GM12892 (cell line): ENCODE results near the gene IBA57.

Experiments
- POLR2A ChIP-seq: IDR thresholded peaks from 2 replicates; pipeline ENCODE4 v1.6.1; 2011; ENCODE audit warnings: low read depth, low read length, control low read depth
- POLR2AphosphoS5 ChIP-seq: IDR thresholded peaks from 2 replicates; pipeline ENCODE4 v1.6.1; 2011; ENCODE audit warnings: low read depth, low read length, control low read depth
- TAF1 ChIP-seq: IDR thresholded peaks from 2 replicates; pipeline ENCODE4 v1.6.1; 2011; ENCODE audit warnings: low read depth, mild to moderate bottlenecking, control low read depth, low read length, borderline replicate concordance

DNA sequence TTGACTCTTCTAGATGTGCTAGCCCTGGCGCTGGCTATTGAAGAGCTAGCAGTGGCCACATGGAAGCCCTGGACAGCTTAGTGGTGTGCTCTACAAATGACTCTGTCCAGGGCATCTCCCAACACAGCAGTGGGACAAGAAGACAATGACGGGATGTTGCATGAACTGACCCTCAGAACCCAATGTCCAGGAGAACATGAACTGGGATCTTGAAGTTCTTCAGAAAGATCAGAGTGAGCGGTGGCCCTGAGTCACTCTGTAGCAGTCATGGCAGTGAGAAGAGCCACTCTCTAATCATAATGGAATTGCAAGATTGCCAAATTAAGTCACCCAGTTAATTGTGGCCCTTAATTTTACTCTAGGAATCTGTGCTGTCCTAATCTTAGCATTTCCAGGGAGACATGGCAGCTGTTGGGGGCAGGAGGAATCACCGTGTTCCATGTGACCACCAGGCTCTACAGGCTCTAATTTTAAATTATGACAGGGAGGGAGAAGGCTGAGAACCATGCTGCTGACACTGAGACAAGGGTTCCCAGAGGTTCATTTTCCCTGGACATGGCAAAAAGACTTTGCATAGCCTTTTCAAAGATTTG lies 32.0 kb downstream of the IBA57 start:
- TF ChIP-seq POLR2A = no peak
- no peak for TF ChIP-seq TAF1
- no peak for TF ChIP-seq POLR2AphosphoS5
